H9 (cell line): ENCODE measurements around the gene AIMP2. TPM values are rescaled to one million over a fixed set of nuclear protein-coding genes. Genes with fewer than 3 reads are reported as not detected.
A peak's percentile ranks its signal among the peaks of the same experiment; 100 is the strongest.
"Not testable (repeated sequence)": the region's sequence is repeated elsewhere in the genome, so short reads cannot be mapped to it uniquely, and the experiment has no call there.

Source experiments
- DNase-seq: peaks from one replicate; pipeline ENCODE4 v3.0.0-alpha.2; 2017
- H2AFZ ChIP-seq: one replicate; pipeline ENCODE4 v1.6.1; 2013; ENCODE audit warnings: mild to moderate bottlenecking, low read length, control low read depth, moderate library complexity
- H2AK5ac ChIP-seq: 2 replicates; pipeline ENCODE4 v1.6.1; 2013; ENCODE audit warnings: low read length, control low read depth, mixed read lengths; ENCODE audit not compliant: insufficient read length
- H2BK120ac ChIP-seq: one replicate; pipeline ENCODE4 v1.6.1; 2013; ENCODE audit warnings: low read depth, mild to moderate bottlenecking, low read length, control low read depth, inconsistent platforms; ENCODE audit not compliant: poor library complexity, severe bottlenecking
- H2BK12ac ChIP-seq: 2 replicates; pipeline ENCODE4 v1.6.1; 2013; ENCODE audit warnings: low read length, control low read depth, mixed read lengths, low read depth; ENCODE audit not compliant: insufficient read length
- H2BK15ac ChIP-seq: 2 replicates; pipeline ENCODE4 v1.6.1; 2013; ENCODE audit warnings: low read depth, low read length, control low read depth
- H2BK20ac ChIP-seq: one replicate; pipeline ENCODE4 v1.6.1; 2013; ENCODE audit warnings: low read depth, mild to moderate bottlenecking, low read length, control low read depth, inconsistent platforms; ENCODE audit not compliant: poor library complexity, severe bottlenecking
- H2BK5ac ChIP-seq: 2 replicates; pipeline ENCODE4 v1.6.1; 2013; ENCODE audit warnings: low read length, control low read depth, mixed read lengths; ENCODE audit not compliant: insufficient read length
- H3K14ac ChIP-seq: 2 replicates; pipeline ENCODE4 v1.6.1; 2013; ENCODE audit warnings: low read length, control low read depth; ENCODE audit not compliant: insufficient read depth
- H3K18ac ChIP-seq: 2 replicates; pipeline ENCODE4 v1.6.1; 2013; ENCODE audit warnings: low read depth, mild to moderate bottlenecking, mixed read lengths, low read length, control low read depth; ENCODE audit not compliant: insufficient read length
- H3K23ac ChIP-seq: 2 replicates; pipeline ENCODE4 v1.6.1; 2013; ENCODE audit warnings: low read length, control low read depth, mixed read lengths, low read depth; ENCODE audit not compliant: insufficient read length
- H3K23me2 ChIP-seq: 2 replicates; pipeline ENCODE4 v1.6.1; 2013; ENCODE audit warnings: low read depth, mild to moderate bottlenecking, mixed read lengths, low read length, control low read depth; ENCODE audit not compliant: insufficient read length, poor library complexity, severe bottlenecking
- H3K27ac ChIP-seq: 2 replicates; pipeline ENCODE4 v1.5.1; 2013; ENCODE audit warnings: low read length, control low read depth, mixed read lengths, low read depth; ENCODE audit not compliant: insufficient read length
- H3K27me3 ChIP-seq: 2 replicates; pipeline ENCODE4 v1.6.1; 2013; ENCODE audit warnings: low read length, control low read depth, inconsistent platforms; ENCODE audit not compliant: insufficient read depth
- H3K4ac ChIP-seq: 2 replicates; pipeline ENCODE4 v1.6.1; 2013; ENCODE audit warnings: low read depth, mild to moderate bottlenecking, control low read depth, inconsistent platforms, low read length, moderate library complexity
- H3K4me1 ChIP-seq: 2 replicates; pipeline ENCODE4 v1.6.1; 2013; ENCODE audit warnings: low read length, control low read depth, inconsistent platforms; ENCODE audit not compliant: insufficient read depth
- H3K4me2 ChIP-seq: 2 replicates; pipeline ENCODE4 v1.6.1; 2013; ENCODE audit warnings: low read length, control low read depth, mixed read lengths; ENCODE audit not compliant: insufficient read length, insufficient read depth
- H3K56ac ChIP-seq: 2 replicates; pipeline ENCODE4 v1.6.1; 2013; ENCODE audit warnings: low read depth, mild to moderate bottlenecking, mixed read lengths, low read length, control low read depth; ENCODE audit not compliant: insufficient read length
- H3K79me1 ChIP-seq: 2 replicates; pipeline ENCODE4 v1.6.1; 2013; ENCODE audit warnings: low read depth, mild to moderate bottlenecking, moderate library complexity, low read length, control low read depth, inconsistent platforms; ENCODE audit not compliant: insufficient read depth, poor library complexity, severe bottlenecking
- H3K79me2 ChIP-seq: 2 replicates; pipeline ENCODE4 v1.6.1; 2013; ENCODE audit warnings: low read length, control low read depth, inconsistent platforms; ENCODE audit not compliant: insufficient read depth
- H3K9ac ChIP-seq: 2 replicates; pipeline ENCODE4 v1.6.1; 2013; ENCODE audit warnings: low read length, control low read depth, mixed read lengths; ENCODE audit not compliant: insufficient read length; ENCODE audit errors: extremely low read depth
- H3K9me3 ChIP-seq: one replicate; pipeline ENCODE4 v1.6.1; 2013; ENCODE audit warnings: low read depth, low read length, inconsistent platforms; ENCODE audit not compliant: control insufficient read depth
- H3T11ph ChIP-seq: one replicate; pipeline ENCODE4 v1.6.1; 2013; ENCODE audit warnings: mild to moderate bottlenecking, low read length, control low read depth, inconsistent platforms
- H4K20me1 ChIP-seq: one replicate; pipeline ENCODE4 v1.6.1; 2013; ENCODE audit not compliant: control insufficient read depth, insufficient read length, insufficient read depth
- H4K5ac ChIP-seq: 2 replicates; pipeline ENCODE4 v1.6.1; 2013; ENCODE audit warnings: low read depth, mild to moderate bottlenecking, mixed read lengths, low read length, control low read depth; ENCODE audit not compliant: insufficient read length
- H4K8ac ChIP-seq: replicated peaks from 2 replicates; pipeline ENCODE4 v1.6.1; 2013; ENCODE audit warnings: low read length, control low read depth, mixed read lengths, low read depth; ENCODE audit not compliant: insufficient read length
- H4K91ac ChIP-seq: 2 replicates; pipeline ENCODE4 v1.6.1; 2013; ENCODE audit warnings: low read depth, mild to moderate bottlenecking, moderate library complexity, mixed read lengths, low read length, control low read depth; ENCODE audit not compliant: insufficient read length
- H3K27ac Mint-ChIP-seq, 3 experiments: 2 replicates in 2 of 3; 3 replicates in 1 of 3; pipeline ENCODE4 v1.8.0; 2020 to 2021; ENCODE audit warnings: mixed read lengths in 3 of 3, mild to moderate bottlenecking in 1 of 3, moderate library complexity in 1 of 3
- H3K27me3 Mint-ChIP-seq: 2 replicates; pipeline ENCODE4 v1.8.0; 2021; ENCODE audit warnings: low read depth, mild to moderate bottlenecking, moderate library complexity, mixed read lengths
- H3K36me3 Mint-ChIP-seq, 3 experiments: 2 replicates in 2 of 3; 3 replicates in 1 of 3; pipeline ENCODE4 v1.8.0; 2020 to 2021; ENCODE audit warnings: low read depth in 3 of 3, mixed read lengths in 3 of 3; ENCODE audit not compliant: insufficient read depth in 1 of 3
- H3K4me1 Mint-ChIP-seq, 2 experiments: 2 replicates each; pipeline ENCODE4 v1.8.0; 2020; ENCODE audit warnings: mixed read lengths in 2 of 2
- H3K4me3 Mint-ChIP-seq, 2 experiments: 2 replicates in 1 of 2; 3 replicates in 1 of 2; pipeline ENCODE4 v1.8.0; 2020 to 2021; ENCODE audit warnings: mild to moderate bottlenecking in 2 of 2, mixed read lengths in 2 of 2, moderate library complexity in 1 of 2
- H3K9me3 Mint-ChIP-seq, 2 experiments: 2 replicates in 1 of 2; 3 replicates in 1 of 2; pipeline ENCODE4 v1.8.0; 2020; ENCODE audit warnings: mild to moderate bottlenecking in 2 of 2, mixed read lengths in 2 of 2, moderate library complexity in 1 of 2
- WGBS: extraction: QIAGEN DNeasy Blood & Tissue Kit; methylation state at CpG from one replicate; pipeline ENCODE4 v1.1.7; 2013; ENCODE audit warnings: missing lambda C conversion rate, low lambda C conversion rate, mixed read lengths; ENCODE audit not compliant: insufficient read length; ENCODE audit errors: extremely low coverage; 5-methylcytosine and 5-hydroxymethylcytosine counted together
- total RNA-seq: library from RNA; stranded (reverse); gene quantifications from 2 replicates; pipeline ENCODE4 v1.2.1, GENCODE V29; 2021

Gene AIMP2
- total RNA-seq, 1 experiment from 2014 or later, result 78.2 TPM

DNA sequence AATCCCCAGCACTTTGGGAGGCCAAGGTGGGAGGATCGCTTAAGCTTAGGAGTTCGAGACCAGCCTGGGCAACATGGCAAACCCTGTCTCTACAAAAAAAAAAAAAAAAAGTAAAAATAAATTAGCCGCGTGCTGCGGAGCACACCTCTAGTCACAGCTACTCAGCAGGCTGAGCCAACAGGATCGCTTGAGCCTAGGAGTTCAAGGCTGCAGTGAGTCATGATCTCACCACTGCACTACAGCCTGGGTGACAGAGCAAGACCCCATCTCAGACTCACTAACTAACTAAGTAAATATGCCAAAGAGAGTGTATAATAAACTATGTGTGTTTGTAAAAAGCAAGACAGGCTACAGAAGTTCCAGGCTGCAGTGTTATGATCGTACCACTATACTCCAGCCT, 45.3 kb upstream of the AIMP2 start:
- H2BK15ac ChIP-seq, H3K79me1 ChIP-seq, H4K8ac ChIP-seq, H3K27ac ChIP-seq, H3K36me3 Mint-ChIP-seq, H2BK20ac ChIP-seq, H3K4me2 ChIP-seq, H3K23ac ChIP-seq, H3K18ac ChIP-seq, H4K20me1 ChIP-seq, H3K56ac ChIP-seq, H4K5ac ChIP-seq, H3K27me3 Mint-ChIP-seq, H2AFZ ChIP-seq, H3K14ac ChIP-seq, H2BK12ac ChIP-seq, H3K4me1 Mint-ChIP-seq, DNase-seq, H3K27me3 ChIP-seq, H4K91ac ChIP-seq, H3K27ac Mint-ChIP-seq, H3K4me1 ChIP-seq, H2BK120ac ChIP-seq, H3T11ph ChIP-seq, H3K79me2 ChIP-seq, H3K9ac ChIP-seq, H3K9me3 ChIP-seq, H2BK5ac ChIP-seq, H3K9me3 Mint-ChIP-seq, H3K23me2 ChIP-seq, H3K4ac ChIP-seq, H2AK5ac ChIP-seq, H3K4me3 Mint-ChIP-seq: not testable (repeated sequence)
- no CpG with 5 or more reads among the region's 7 CpGs for WGBS

DNA sequence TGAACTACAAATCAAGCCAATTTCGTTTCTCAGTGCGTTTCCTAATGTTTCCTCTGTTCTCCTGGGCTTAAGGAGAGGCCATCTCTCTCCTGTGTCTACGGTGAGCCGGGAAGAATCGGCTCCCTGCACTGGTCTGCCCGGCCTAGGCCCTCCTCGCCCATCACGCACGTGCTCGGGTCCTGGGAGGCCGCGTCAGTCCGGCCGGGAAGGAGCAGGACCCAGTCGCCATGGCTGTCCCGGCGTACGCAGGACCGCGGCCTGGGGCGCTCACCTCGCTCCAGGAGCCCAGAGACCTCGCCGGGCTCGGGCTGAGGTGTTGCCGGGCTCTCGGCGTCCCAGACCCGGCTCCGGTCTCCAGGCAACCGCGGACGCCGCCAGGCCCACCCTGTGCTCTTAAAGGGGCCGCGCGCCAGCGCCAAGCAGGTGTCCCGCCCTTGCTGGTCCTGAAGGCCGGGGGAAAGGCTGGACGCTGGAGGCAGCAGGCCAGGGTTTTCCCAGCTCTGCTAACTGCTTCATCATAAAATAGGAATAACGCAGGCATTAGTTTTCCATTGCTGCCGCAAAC, 38.6 kb upstream of the AIMP2 start, which contains the start of gene RSPH10B:
Gene RSPH10B, minus strand, starts transcription at position 343 of the 565 bp plus-strand sequence. CDS start 3,573 bp downstream, outside the sequence.
- H3K4me2 ChIP-seq, H3K18ac ChIP-seq, H2AFZ ChIP-seq, H3K14ac ChIP-seq, H4K5ac ChIP-seq, H3K9me3 ChIP-seq, H3K27ac Mint-ChIP-seq, H3K56ac ChIP-seq, H3K79me1 ChIP-seq, H3K4me1 Mint-ChIP-seq, H3K79me2 ChIP-seq, H3K23ac ChIP-seq, H2BK120ac ChIP-seq, H3K27me3 Mint-ChIP-seq, H2AK5ac ChIP-seq, H3K9ac ChIP-seq, H4K8ac ChIP-seq, H4K20me1 ChIP-seq, H3K9me3 Mint-ChIP-seq, H3K4me1 ChIP-seq, H3K23me2 ChIP-seq, H3K4ac ChIP-seq, H2BK20ac ChIP-seq, H2BK5ac ChIP-seq, H3K36me3 Mint-ChIP-seq, H3T11ph ChIP-seq, H3K27me3 ChIP-seq, H4K91ac ChIP-seq, H3K27ac ChIP-seq, H3K4me3 Mint-ChIP-seq, H2BK12ac ChIP-seq, H2BK15ac ChIP-seq: not testable (repeated sequence)
- no CpG with 5 or more reads among the region's 43 CpGs for WGBS
- DNase-seq, result peak; percentile 43
